ENCODE results near the gene ZC3H11A. TPM values are rescaled to one million over a fixed set of nuclear protein-coding genes. Genes with fewer than 3 reads are reported as not detected.

The ZC3H11A gene
- polyA plus RNA-seq, 1 of the 3 experiments (the other 2 are of a cell fraction): 38.0 TPM

GRCh38 chr1:203840208-203840808 is 44.9 kb downstream of the ZC3H11A start:
- CTCF ChIA-PET: no interaction called here

More at GRCh38 chr1:203840208-203840808, 44.9 kb downstream of the ZC3H11A start:
- H3K27ac ChIP-seq (ENCODE audit: low read depth in 2 of 2, low read length in 1 of 2): no peak overlapping the region
- no peaks in the 10 kb centered on the region for H3K9me2 ChIP-seq
- no peaks in the 10 kb centered on the region for H3K4me1 ChIP-seq (ENCODE audit: control insufficient read depth in 1 of 2, insufficient read depth in 2 of 2, low read depth in 1 of 2, low read length in 1 of 2)
- H3K4me2 ChIP-seq: no peak overlapping the region
- no peak overlapping the region for H2AFZ ChIP-seq (ENCODE audit: low read depth)
- H3K36me3 ChIP-seq (replicated peaks in 1 of 2; ENCODE audit: control insufficient read depth in 1 of 2, insufficient read depth in 2 of 2, low read length in 1 of 2): peaks cover 66 to 77% of the 10 kb centered on the region in 2 experiments
- H3F3A ChIP-seq (replicated peaks; ENCODE audit: insufficient read depth): peaks cover 24% of the 10 kb centered on the region
- peaks cover 7% of the 10 kb centered on the region; the same call in 1 of the 2 replicates for H4K20me1 ChIP-seq (ENCODE audit: insufficient read depth)
- H3K9ac ChIP-seq: no peak overlapping the region
- 95% methylated on average over 4 of the region's 4 CpGs for WGBS (ENCODE audit: low lambda C conversion rate)
- no peak for TF ChIP-seq FOXM1 (IDR thresholded peaks at IDR 0.05; ENCODE audit: low read depth)
- TF ChIP-seq USF1 (IDR thresholded peaks at IDR 0.05; ENCODE audit: borderline replicate concordance, low read depth): no peak
- no peak for TF ChIP-seq TAF1 (IDR thresholded peaks at IDR 0.05; ENCODE audit: borderline replicate concordance, low read depth, low read length)
- no peak for TF ChIP-seq USF2 (IDR thresholded peaks at IDR 0.05; ENCODE audit: borderline replicate concordance, low read depth, low read length)
- no peak for TF ChIP-seq SIN3A (IDR thresholded peaks at IDR 0.05; ENCODE audit: borderline replicate concordance, low read depth, low read length)
- TF ChIP-seq RCOR1 (IDR thresholded peaks at IDR 0.05; ENCODE audit: low read length): no peak
- no peak for TF ChIP-seq PBX3 (IDR thresholded peaks at IDR 0.05)
- no peak for TF ChIP-seq GATA2 (CRISPR knock-in tag; IDR thresholded peaks at IDR 0.05)
- TF ChIP-seq ZBTB33 (IDR thresholded peaks at IDR 0.05; ENCODE audit: borderline replicate concordance, low read depth): no peak
- TF ChIP-seq RFX5 (IDR thresholded peaks at IDR 0.05; ENCODE audit: low read length): no peak
- TF ChIP-seq MEF2A (IDR thresholded peaks at IDR 0.05; ENCODE audit: borderline replicate concordance, low read depth): no peak
- POLR2A ChIA-PET: no interaction called here
- no peaks in the 10 kb centered on the region for H3K27me3 ChIP-seq (ENCODE audit: insufficient read depth)
- H3K4me3 ChIP-seq (ENCODE audit: low read depth in 2 of 2, low read length in 1 of 2): no peak overlapping the region
- DNase-seq: no peak
- H3K79me2 ChIP-seq (ENCODE audit: insufficient read depth): peaks cover 36% of the 10 kb centered on the region; the same call in 1 of the 2 replicates
- H3K9me3 ChIP-seq: no peaks in the 10 kb centered on the region

Data from SK-N-SH (cell line).